ENCODE measurements around the gene RCOR1.
"Not testable (repeated sequence)": the region's sequence is repeated elsewhere in the genome, so short reads cannot be mapped to it uniquely, and the experiment has no call there.

Gene RCOR1

GRCh38 chr14:102629808-102630350 is 37.4 kb downstream of the RCOR1 start:
- no peak for DNase-seq (ENCODE audit: low read depth)

- no peak for DNase-seq (ENCODE audit: low read depth)
Observed at GRCh38 chr14:102630405-102630804, 38.0 kb downstream of the RCOR1 start.

GRCh38 chr14:102630881-102631280 is 38.4 kb downstream of the RCOR1 start:
- DNase-seq (ENCODE audit: low read depth): no peak

DNA sequence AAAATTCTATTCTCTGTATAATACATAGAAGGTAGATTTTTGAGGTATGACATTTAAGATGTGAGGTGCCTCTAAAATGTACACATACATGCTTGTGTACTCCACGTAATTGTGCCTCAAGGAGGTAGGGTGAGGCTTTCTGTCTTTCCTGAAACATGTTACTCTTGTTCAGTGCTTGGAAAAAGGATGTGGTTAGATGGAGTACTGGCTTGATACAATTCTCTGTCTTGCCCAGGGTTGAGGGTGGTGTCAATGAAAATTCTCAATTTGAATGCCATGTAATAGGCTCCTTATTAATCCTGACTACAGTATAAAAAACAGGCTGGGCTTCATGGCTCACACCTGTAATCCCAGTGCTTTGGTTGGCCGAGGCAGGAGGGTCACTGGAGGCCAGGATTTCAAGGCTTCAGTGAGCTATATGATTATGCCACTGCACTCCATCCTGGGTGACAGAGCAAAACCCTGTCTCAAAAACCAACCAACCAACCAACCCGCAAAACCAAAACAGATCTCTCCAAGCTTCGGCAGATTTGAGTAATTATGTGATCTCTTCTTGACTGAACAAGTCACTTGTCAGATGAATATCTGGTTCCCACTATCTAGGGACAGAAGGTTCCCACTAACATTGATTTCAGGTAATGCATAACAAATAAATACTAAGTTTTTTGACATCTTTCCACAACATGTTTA is 41.6 kb downstream of the RCOR1 start:
- no peak for DNase-seq (ENCODE audit: low read depth)

DNA sequence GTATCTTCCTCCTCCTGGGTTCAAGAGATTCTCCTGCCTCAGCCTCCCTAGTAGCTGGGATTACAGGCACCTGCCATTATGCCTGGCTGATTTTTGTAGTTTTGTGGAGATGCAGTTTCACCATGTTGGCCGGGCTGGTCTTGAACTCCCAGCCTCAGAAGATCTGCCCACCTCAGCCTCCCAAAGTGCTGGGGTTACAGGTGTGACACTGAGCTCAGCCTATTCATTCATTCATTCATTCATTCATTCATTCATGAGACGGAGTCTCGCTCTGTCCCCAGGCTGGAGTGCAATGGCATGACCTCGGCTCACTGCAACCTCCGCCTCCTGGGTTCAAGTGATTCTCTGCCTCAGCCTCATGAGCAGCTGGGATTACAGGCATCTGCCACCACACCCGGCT is 47.2 kb downstream of the RCOR1 start:
- not testable (repeated sequence) for DNase-seq (ENCODE audit: low read depth)

DNA sequence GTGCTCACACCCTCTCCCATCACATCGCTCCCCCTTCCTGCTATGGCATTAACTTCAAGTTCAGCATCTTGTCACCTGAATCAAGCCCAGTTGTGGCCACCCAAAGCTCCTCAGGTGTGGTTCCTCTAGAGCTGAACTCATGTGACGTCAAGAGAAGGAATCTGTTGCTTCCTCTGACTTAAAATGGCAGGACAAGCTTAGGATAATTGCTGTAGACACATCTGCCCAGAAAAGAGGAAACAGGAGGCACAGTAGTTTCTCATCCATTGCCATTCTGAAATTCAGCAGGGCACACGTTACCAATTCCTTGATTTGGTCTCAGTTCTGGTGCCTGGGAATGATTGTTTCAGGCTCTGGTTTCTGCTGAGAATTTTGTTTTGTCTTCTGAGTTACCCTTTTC is 52.1 kb downstream of the RCOR1 start:
- DNase-seq (ENCODE audit: low read depth): no peak

DNA sequence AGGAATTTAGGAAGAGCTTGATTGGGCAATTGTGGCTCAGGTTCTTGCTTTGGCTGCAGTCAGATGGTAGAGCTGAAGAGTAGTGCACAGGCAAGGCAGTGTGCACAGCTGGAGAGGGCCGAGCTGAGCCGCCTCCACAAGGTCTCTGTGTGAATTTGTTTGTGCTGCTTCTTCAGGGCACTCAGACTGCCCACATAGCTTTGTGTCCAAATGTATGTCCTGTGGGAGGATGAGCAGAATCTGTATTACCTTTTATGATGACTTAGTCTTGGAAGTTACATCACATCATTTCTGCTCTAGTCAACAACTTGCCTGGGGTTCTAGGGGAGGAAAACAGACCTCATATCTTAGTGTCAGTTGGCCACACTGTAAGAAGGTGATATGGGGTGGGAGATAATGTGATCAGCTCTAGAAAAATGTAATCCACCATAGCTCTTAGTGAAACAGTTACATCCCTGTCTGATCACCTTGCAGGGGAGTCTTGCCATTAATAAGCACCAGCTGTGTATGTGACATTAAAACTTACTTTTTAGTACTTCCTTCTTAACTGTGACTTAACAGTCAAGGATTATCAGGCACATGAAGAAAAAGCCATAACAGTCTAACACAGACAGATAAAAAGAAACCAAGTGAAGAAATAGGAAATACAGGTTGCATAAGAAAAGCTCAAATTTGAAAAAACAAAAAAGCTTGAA is 53.4 kb downstream of the RCOR1 start:
- no peak for DNase-seq (ENCODE audit: low read depth)

DNA sequence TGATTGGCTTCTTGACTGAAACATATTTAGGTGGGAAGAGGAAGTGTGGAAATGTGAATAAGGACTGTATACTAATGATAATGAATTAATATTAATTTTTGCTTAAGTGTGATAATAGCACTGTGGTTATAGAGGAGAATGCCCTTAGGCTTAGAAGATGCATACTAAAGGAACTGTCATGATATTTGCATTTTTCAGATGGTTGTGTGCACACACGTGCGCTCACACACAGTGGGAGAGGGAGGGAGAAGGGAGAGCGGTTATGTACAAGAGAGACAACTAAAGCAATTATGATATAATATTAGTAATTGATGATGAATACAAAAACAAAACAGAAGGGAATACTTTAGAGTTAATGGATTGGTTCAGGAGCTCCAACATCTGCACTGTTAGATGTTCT is 54.2 kb downstream of the RCOR1 start:
- DNase-seq (ENCODE audit: low read depth): no peak

DNA sequence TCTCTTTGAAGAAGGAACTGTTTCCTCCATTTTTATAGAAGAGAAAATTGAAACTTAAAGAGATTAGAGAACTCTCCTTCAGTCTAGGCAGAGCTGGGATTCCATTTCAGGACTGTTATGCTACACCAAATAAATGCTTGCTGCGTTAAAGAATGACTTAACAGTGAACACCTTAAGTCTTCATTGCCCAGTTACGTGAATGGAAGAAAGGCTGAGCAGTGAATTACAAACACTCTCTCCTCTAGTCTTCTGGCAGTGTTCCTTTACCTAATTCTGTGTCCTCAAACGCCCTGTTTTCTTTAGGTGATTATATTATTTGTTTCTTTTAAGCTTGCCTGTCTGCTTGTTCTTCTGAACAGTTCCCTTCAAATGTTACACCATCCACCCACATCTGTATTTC is 59.7 kb downstream of the RCOR1 start:
- no peak for DNase-seq (ENCODE audit: low read depth)

DNA sequence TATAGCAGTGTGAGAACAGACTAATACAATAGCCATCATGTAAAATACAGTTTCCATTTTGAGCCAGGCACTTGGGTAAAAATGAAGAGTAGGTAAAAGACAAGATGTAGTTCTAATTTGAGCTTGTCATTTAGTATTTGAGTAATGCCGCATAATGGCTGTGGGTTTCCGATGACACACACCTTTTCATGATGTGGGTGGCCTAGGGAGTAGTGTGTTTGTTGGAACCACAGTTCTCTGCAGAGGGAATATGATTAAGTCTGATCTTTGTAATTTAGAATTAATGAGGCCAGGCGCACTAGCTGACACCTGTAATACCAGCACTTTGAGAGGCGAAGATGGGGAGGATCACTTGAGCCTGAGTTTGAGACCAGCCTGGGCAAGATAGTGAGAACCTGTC is 61.8 kb downstream of the RCOR1 start:
- DNase-seq (ENCODE audit: low read depth): no peak

DNA sequence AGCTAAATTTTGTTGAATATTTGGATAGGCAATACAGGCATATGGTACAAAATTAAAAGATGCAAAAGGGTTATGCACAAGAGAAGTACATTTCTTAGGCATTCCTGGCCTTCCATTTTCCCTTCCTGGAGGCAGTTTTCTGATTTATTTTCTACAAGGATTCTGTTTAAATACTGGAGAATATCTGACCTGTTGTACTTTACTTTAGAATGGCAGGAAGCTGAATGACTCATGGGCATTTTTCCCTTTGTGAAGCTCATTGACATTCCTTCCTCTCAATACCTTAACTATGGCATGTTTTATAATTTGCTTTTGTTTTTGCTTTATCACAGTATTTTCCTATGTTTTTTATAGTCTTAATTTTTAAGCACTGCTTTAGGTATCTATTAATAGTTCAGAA is 62.7 kb downstream of the RCOR1 start:
- DNase-seq (ENCODE audit: low read depth): no peak

GRCh38 chr14:102659797-102660196 is 67.3 kb downstream of the RCOR1 start:
- peak; percentile 48 for DNase-seq (ENCODE audit: low read depth)

DNA sequence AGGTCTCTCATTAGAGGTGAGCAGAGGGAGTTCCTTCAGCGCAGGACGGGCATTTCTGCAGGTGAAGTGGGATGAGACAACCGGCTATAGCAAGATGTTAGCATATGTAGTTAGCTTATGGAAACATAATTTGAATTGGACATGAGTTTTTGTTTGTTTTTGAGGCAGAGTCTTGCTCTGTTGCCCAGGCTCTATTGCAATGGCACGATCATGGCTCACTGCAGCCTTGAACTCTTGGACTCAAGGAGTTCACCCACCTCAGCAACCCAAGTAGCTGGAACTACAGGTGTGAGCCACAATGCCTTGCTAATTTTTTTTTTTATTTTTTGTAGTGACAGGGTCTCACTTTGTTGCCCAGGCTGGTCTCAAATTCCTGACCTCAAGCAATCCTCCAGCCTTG is 69.2 kb downstream of the RCOR1 start:
- no peak for DNase-seq (ENCODE audit: low read depth)

DNA sequence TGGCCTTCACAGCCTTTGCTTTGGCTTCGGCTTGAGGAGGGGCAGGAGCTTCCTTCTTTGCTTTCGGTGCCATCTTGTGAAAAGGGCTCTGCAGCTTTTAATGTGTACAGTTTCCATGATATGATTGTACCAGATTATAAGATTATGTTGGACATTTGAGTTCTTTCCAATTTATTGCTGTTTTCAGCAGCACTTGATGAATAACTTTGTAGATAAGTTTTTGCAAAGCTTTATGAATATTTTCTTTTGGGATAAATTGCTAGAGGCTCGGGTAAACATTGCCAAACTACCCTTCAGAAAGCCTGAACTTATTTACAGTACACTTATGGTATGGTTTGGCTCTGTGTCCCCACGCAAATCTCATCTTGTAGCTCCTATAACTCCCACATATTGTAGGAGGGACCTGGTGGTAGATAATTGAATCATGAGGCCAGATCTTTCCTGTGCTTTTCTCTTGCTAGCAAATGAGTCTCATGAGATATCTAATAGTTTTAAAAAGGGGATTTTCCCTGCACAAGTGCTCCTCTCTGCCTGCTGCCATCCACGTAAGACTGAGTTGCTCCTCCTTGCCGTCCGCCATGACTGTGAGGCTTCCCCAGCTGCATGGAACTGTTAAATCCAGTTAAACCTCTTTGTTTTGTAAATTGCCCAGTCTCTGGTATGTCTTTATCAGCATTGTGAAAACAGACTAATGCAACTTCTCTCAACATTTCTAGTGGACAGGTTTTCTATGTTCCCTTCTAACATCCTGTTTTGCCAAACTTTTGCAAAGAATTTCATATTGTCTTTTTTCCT is 70.4 kb downstream of the RCOR1 start:
- DNase-seq (ENCODE audit: low read depth): no peak

- no peak for DNase-seq (ENCODE audit: low read depth)
Observed at GRCh38 chr14:102663440-102663839, 71.0 kb downstream of the RCOR1 start.

DNA sequence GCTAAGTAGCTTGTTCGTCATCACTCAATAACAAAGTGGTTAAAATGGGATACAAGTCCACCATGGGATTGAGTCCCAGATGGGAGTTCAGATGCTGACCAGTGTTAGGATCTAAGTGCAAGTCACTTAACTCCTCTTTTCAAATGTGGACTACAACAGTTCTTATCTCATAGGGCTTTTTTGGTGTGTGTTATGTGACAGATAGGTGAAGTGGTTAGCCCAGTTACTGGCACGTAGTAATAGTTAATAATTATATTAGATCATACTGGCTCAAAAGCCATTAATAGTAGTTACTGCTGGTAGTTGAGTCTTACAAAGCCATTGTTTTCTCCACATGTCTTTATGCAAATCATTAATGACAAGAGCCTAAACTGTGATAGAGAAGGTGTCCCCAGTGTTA is 73.2 kb downstream of the RCOR1 start:
- DNase-seq (ENCODE audit: low read depth): no peak

GRCh38 chr14:102666635-102667034 is 74.2 kb downstream of the RCOR1 start:
- DNase-seq (ENCODE audit: low read depth): no peak

DNA sequence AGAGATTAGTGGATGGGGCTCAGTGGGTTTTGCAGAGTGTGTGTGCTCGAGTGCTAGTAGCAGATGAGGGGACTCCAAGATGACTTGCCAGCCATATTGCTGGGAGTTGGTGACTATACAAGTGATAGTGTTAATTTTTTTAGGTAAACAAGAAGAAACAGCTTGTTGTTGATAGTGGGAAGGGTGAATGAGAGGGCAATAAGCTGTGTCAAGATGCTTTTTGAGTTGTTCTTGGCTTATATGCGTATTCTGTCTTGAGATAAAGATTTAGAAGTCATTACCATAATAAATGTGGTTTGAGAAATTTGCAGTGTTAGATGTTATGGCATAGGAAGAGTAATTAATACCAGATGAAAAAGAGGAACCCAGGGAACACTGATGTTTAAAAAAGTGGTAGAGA is 75.3 kb downstream of the RCOR1 start:
- no peak for DNase-seq (ENCODE audit: low read depth)

DNA sequence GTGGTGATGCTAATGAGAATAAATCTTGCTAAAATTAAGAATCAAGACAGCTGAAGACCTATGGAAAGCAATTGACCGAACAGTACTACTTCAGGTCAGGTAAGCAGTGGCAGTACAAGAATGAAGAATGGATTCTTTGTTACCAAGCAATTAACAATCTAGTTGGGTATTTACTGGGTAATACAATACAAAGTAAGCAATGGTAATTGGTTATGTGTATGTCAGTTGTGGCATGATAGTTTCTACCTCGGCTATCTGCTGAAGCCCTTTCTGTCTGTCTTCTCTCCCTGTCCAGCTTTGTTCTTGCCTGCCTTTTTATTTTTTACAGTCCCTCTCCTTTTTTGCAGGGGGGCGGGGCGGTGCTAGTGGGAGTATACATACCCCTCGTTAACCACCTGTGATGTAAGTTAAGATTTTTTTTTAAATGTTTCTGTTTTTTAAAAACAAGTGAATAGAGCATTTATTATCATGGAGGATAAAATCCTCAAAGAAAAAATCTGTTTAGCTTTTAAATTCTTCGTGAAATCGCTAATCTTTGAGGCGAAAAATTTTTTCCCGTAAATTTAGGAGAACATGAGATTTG is 75.9 kb downstream of the RCOR1 start:
- DNase-seq (ENCODE audit: low read depth): no peak

GRCh38 chr14:102671410-102671809 is 79.0 kb downstream of the RCOR1 start:
- no peak for DNase-seq (ENCODE audit: low read depth)

DNA sequence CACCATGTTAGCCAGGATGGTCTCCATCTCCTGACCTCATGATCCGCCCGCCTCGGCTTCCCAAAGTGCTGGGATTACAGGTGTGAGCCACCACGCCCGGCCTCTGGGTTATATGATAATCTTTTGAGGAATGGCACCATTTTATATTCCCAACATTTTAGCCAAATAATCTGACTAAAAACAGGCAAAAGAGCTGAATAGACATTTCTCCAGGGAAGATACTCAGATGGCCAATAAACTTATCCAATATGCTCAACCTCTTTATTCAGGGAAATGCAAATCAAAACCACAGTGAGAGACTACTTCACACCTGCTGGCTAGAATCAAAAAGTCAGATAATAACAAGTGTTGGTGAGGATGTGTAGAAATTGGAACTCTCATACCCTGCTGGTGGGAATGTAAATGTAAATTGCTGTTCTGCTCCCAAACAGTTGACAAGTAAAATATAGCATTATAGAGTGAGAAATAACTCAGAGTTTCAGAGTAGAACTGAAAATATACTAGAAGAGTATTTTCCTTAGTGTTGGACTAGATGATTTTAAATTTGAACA is 80.0 kb downstream of the RCOR1 start:
- DNase-seq (ENCODE audit: low read depth): no peak

DNA sequence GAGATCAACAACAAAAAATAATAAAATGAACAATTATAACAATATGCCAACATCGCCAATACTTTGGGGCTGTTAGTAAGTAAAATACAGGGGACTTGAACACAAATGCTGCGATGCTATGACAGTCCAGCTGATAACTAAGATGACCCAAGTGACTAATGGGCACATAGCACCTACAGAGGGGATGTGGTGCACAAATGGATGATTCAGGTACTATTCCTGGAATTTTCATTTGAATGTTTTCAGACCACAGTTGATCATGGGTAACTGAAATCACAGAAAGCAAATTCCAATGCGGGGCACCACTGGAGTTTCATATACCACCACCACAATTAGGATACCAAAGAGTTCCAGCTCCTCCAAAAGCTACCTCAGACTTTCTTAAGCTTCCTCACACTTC is 82.9 kb downstream of the RCOR1 start:
- DNase-seq (ENCODE audit: low read depth): no peak

Data from GM04504 (cell line).